ENCODE results near the gene SH3D19. TPM values are rescaled to one million over a fixed set of nuclear protein-coding genes. Genes with fewer than 3 reads are reported as not detected.

SH3D19 gene
- total RNA-seq, 1 donor from 2014 or later = 41.7 TPM

GRCh38 chr4:151195801-151196200, 129.6 kb downstream of the SH3D19 start:
- DNase-seq (ENCODE audit: low spot score) = no peak

GRCh38 chr4:151193414-151193813, 132.0 kb downstream of the SH3D19 start:
- no peak for DNase-seq (ENCODE audit: low spot score)

- no peak for DNase-seq (ENCODE audit: low spot score)
These were observed 132.7 kb downstream of the SH3D19 start for GRCh38 chr4:151192556-151193235.

- no peak for DNase-seq (ENCODE audit: low spot score)
These were observed 140.6 kb downstream of the SH3D19 start for GRCh38 chr4:151184523-151185458.

GRCh38 chr4:151182455-151182996, 142.9 kb downstream of the SH3D19 start:
- no peak for DNase-seq (ENCODE audit: low spot score)

DNA sequence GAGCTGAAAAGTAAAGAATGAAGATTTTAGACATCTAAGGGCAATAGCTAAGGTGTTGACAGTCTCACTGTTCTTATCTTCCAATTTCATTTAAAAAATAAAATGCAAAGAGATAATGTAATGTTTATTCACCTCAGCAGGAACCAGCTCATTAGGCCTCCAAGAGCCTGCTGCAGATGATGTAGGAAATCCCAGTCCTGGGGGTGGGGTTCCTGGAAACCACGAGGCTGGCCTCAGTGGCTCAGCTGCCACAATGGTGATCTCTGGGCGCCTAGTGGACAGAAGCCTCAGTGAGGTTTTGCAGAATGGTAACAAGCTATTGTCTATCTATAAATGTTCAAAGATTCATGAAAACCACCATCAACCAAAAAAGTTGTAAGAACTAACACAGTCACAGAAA, 148.7 kb downstream of the SH3D19 start:
- no peak for DNase-seq (ENCODE audit: low spot score)

- DNase-seq (ENCODE audit: low spot score) = no peak
These were observed 149.4 kb downstream of the SH3D19 start for GRCh38 chr4:151175754-151176631.

DNA sequence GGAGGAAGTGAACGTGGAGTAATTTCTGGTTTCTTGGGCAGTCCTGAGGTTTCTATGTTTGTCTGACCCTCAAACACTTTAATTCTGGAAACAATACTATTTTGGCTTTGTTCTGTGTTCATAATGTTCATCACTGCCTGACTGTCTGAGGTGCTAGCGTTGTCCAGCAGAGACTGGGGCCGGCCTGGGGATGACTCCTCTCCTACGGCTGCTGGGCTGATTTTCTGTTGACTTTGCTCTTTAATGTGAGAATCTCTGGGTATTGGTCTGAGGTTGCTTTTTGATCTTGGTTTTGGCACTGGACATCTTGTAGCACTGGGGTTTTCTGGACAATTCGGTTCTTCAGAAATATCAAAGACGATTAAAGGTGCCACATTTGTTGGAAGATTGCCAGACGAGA, 150.2 kb downstream of the SH3D19 start:
- DNase-seq (ENCODE audit: low spot score) = no peak

DNA sequence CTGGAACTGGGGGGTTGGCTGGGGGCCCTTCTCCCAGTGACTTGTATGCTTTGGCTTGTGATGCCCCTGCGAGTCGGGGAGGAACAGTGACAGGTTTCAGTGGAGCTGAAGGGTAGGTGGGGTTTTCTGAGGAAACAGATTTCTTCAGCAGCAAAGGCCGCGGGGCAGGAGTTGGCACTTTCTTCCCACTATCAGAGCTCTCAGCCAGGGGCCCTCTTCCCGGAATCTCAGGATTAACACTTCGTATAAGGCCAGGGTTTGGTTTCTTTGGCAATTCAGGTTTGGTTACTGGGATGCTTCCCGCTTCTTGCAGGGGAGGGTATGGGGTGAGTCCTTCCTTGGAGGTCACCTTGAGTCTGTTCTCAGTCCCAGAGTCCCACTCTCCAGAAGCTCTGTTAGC, 150.6 kb downstream of the SH3D19 start:
- no peak for DNase-seq (ENCODE audit: low spot score)

GRCh38 chr4:151173871-151174270, 151.5 kb downstream of the SH3D19 start:
- DNase-seq (ENCODE audit: low spot score) = peak; percentile 52

DNA sequence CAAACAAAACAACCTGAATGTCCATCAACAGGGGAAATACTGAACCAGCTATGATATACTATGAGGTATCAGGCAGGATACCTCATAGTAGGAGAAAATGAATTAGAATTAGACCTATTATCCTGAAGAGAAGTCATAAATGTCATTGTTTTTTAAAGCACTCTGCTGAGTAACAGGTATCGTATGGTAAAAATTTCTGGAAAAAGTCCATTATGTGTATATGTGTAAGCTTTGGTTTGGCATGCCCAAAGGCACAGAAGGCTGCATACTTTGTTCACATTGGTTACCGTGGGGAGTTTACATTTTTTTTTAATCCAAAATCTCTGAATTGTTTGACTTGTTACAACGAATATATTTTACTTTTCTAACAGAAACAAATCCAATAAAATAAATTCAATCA, 155.5 kb downstream of the SH3D19 start:
- DNase-seq (ENCODE audit: low spot score) = no peak

DNA sequence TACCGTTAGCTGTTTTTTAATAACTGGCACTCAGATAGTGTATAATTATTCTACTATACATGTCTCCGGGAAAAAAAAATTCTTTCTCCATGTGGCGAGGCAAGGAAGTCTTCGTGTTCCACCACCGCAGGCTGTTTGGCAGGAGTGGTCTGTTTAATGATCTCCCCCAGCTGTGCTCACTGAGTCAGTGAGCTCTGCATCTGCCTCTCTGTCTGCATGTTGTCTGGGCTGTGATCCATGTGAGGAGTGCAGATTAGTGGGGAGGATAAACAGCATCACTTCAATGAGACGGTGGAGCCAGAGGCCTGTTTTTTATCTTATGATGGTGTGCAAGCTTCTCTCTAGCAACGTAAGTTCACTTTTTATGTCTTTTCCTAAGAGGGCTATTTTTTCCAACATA, 156.2 kb downstream of the SH3D19 start:
- DNase-seq (ENCODE audit: low spot score) = peak; percentile 65

DNA sequence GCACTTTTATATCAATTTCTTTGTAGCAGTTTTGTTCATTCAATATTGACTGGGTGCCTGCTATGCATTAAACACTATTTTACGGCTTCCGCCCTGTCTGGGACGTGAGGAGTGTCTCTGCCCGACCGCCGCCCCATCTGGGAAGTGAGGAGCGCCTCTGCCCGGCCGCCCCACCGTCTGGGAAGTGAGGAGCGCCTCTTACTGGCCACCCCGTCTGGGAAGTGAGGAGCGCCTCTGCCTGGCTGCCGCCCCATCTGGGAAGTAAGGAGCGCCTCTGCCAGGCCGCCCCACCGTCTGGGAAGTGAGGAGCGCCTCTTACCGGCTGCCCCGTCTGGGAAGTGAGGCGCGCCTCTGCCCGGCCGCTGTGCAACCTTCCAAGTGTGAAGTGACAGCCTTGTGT, 157.8 kb downstream of the SH3D19 start:
- no peak for DNase-seq (ENCODE audit: low spot score)

DNA sequence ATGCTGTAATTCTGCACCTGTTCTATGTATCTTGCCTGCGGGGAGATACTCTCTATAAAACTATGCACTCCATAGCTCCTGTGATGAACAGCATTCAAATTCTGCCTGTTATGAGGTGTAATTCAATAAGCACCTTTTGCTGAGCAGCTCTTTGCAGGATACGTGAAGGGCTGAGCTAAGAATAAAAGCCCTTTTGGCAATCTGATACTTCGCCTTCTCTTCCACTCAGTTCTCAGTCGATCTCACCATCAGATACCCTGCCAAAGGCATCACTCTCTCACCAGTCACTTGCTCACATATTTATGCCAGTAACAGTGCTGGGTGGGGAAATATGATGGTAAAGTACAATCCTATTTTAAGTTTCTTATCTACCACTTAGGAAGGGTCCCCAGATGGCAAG, 158.8 kb downstream of the SH3D19 start:
- DNase-seq (ENCODE audit: low spot score) = no peak

DNA sequence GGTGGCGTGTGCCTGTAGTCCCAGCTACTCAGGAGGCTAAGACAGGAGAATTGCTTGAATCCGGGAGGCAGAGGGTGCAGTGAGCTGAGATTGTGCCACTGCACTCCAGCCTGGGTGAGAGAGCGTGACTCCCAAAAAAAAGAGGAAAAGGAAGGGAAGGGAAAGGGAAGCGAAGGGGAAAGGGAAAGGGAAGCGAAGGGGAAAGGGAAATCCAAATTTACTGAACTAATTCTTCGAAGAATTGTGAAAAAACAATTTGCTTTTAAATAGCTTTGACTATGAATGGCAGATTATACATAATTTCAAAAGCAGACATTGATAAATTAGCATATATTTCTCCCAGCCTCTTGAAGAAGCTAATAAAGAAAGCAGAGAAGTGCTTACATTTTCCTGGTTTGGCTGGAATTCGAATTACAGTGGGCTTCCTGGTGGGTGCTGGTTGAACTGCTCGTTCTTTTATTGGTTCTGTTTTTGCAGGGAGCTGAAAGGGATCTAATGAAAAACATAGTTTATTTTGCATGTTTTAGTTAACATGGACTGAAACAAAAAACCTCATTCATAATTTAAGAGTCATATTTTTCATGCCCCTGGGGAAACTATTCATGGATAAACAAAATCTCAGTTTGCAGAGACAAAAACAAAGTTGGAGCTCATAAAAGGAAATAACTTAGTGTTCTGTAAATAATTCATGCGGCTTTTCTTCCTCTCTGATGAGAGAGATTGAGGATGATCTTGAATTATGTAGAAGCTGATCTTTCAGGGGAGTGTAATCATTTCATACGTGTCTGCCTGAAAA, 160.0 kb downstream of the SH3D19 start:
- no peak for DNase-seq (ENCODE audit: low spot score)

- no peak for DNase-seq (ENCODE audit: low spot score)
These were observed 161.6 kb downstream of the SH3D19 start for GRCh38 chr4:151163855-151164254.

- DNase-seq (ENCODE audit: low spot score) = no peak
These were observed 166.4 kb downstream of the SH3D19 start for GRCh38 chr4:151158979-151159378.

DNA sequence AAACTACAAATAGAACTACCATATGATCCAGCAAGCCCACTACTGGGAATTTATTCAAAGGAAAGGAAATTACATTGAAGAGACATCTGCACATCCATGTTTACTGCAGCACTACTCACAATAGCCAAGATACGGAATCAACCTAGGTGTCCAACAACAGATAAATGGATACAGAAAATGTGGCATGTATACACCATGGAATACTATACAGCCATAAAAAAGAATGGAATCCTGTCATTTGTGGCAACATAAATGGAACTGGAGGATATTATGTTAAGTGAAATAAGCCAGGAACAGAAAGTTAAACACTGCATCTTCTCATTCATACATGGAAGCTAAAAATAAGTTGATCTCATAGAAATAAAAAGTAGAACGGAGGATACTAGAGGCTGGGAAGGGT, 167.9 kb downstream of the SH3D19 start:
- no peak for DNase-seq (ENCODE audit: low spot score)

GRCh38 chr4:151153585-151153984, 171.8 kb downstream of the SH3D19 start:
- DNase-seq (ENCODE audit: low spot score) = no peak

- DNase-seq (ENCODE audit: low spot score) = no peak
These were observed 173.4 kb downstream of the SH3D19 start for GRCh38 chr4:151152028-151152427.
